Activated CD4-positive, alpha-beta T cell treated with anti-CD3 and anti-CD28 coated beads for 48 hours (primary cell): ENCODE results near the gene PTH1R.

Experiments
- DNase-seq: peaks from one replicate; pipeline ENCODE4 v3.0.0-alpha.2; 2020

The PTH1R gene

DNA sequence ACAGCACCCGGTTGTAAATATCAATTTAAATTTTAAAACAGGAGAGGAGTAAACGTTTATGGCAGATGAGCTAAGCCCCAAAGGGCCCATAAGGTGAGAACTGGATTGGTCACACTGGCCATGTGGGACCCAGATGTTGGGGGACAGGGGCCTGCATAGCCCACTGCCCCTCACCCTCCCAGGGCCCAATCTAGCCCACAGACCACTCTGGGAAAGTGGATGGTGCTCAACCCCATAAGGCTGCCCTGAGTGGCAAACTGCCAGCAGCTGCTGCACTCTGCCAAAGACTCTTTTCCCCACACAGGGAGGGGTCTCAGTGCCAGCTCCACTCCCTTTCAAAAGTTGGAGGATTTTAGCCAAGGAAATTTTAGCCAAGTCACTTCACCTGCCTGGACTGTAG is 56.6 kb downstream of the PTH1R start:
- no peak for DNase-seq

DNA sequence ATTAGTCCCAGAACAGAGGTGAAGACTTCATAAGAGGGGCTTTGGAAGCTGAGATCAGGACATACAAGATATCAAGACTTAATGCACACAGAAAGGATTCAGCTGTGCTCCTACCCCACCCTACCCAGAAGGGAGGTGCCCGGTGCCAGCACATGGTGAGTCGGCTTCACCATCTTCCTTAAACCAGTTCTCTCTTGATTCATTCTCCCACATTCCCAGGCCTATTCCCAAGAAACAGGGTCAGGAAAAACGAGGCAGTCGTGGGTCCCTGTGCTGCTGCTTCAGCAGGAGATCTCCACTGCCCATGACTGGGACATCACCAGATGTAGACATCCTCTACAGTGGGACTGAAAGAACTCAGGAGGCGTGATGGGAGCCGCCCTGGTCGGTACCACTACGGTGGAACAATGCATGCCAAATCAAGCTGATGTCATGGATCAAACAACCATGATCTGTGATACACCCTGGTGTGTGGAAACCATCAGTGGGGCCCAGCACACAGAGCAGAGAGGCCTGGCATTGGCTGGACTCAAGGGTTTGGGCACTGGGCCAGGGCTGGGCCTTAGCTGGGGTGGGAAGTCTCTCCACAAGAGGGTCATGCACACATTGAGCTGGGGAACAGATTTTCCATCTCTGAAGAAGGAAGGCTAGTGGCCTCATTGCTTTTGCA is 57.1 kb downstream of the PTH1R start:
- no peak for DNase-seq

DNA sequence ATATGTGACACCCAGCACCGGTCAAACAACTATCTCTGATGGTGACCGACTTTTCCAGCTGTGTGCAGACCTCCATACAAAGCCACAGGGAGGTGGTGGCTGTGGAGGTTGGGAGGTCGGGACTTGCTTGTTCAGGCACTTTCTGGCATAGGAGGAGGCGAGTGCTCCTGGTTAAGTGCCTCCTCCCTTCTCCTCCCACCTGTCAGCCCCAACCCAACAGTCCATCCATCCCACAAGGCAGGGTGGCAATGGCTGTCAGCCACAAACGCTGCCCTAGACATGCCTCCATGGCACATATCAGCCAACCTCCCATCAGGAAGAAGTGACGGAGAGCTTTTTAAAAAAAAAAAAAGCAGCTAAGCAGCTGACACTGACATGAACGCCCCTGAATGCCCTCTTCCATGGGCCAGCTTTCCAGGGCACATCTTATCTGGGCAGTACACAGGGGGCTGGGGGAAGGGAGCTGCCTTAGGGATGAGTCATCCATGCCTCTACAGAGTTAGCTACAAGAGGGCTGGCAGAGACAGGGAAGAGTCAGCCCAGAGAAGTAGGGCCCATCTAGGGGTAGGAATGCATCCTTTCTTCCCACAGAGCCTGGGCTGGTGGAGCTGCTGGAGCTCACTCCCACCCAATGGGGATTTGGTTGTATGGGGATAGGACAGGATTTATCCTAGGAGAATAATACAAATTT is 57.8 kb downstream of the PTH1R start:
- no peak for DNase-seq

DNA sequence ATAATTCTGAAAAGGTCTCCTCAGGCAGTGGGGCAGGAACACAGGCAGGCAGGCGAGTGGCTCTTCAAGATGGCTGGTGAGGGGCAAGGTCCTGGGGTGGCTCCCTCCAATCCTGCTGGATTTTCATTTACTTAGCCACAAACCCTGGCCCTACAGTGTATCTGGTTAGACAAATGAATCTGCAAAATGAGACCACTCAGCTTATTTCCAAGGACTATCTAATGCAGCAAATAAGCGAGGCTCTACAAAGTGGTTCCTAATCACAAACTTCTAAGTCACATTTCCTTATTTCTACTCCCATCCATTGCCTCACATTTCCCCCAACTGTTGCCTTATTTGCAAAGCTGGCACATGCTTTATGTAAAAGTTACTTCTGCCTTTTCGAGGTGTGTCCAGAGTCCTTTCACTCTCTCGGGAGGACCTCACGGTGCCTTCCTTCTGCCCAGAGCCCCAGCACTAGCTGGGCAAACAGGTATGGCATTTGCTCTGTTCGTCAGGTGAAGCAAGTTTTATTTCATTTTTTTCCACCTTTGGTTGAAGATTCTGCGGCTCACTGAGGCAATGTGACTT is 58.6 kb downstream of the PTH1R start:
- no peak for DNase-seq

DNA sequence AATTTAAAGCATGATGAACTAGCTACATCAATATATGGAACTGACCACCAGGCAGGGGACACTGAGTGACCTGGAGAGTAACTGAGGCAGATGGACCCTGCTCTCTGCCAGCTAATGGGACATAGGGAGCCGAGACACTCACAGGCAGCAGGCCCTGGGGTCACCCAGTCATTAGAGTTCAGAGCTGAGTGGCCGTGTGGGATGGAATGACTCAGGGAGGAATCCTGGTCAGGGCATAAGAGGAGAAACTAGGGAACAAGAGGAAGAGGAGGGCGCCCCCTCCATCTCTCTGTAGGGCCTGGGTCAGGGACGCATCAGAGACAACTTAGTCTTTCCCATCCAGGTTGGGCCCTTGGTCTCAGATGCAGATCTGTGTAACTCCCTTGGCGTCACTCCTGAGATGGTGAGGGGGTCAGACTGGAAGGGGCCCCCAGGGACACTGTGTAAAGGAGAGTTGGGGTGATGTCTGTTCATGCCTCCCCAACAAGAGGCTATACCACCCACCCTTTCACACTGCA is 59.3 kb downstream of the PTH1R start:
- no peak for DNase-seq

DNA sequence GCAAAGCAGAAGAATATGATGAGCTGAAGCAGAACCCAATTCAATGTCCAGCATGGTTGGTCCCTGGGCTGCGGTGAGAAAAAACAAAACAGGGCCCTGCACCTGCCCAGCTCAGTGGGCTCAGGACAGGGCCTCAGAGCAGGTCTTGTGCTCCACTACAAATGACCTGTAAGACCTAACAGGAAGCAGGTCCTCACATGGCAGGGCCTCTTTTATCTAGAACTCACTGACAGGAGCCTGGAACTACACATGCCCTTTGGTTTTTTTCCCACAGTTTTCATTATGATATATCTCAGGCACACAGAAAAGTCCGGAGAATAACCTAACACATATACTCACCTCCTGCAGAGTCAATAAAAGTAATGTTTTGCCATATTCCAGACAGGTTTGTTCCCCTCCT is 60.6 kb downstream of the PTH1R start:
- DNase-seq, result no peak

DNA sequence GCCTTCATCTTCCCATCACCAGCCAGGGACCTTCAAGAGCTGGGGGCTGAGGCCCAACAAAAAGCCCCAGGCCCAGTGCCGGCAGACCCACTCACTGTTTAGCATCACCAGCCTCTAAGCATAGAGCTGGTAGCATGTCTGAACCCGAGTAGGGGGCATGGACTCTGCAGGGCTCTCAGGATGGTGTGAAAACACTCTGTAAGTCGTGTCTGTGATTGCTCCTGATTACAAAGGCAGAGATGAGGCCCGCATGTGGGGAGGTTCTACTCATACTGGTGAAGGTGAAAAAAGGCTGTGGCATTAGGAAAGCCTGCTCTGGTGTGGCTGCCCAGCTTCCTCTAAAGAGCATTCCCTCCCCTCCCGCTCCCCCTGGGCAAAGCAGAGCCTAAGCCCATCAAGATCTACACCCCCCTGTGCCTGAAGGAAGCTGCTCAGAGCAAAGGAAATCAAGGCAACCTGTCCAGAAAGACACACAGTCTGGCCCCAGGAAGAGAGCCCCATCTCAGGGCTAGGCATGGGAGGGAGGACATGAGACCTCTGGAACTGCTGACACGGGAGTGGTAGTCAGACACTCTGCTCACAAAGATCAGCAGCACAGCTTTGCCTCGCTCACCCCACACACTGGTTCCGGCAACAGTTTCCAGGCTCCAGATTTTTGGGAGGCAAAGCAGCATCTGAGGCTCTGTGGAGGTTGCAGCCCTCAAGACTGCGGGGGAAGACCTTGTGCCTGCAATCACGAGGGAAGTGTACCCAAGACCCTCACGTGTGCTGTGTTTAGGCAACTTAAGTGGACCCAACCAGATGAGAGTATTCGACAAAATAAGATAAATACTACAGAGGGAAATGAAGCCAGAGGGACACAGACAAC is 62.3 kb downstream of the PTH1R start:
- no peak for DNase-seq

DNA sequence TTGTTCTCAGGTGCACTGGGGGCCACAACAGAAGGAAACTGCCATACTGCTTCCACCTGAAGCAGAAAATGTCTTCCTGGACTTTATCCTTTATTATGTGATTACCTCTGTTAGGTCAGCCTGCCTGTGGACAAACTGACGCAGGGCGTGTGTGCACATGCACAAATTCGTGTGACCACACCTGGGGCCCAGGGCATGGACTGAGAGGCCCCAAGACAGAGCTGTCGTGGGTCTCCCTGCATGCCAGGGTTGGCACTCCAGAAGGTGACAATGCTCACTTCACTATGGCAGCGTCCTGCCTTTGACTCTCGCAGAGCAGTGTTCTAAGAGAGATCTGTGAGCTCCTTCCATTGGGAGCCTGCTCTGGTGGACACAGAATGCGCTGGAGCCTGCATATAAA is 64.6 kb downstream of the PTH1R start:
- no peak for DNase-seq

DNA sequence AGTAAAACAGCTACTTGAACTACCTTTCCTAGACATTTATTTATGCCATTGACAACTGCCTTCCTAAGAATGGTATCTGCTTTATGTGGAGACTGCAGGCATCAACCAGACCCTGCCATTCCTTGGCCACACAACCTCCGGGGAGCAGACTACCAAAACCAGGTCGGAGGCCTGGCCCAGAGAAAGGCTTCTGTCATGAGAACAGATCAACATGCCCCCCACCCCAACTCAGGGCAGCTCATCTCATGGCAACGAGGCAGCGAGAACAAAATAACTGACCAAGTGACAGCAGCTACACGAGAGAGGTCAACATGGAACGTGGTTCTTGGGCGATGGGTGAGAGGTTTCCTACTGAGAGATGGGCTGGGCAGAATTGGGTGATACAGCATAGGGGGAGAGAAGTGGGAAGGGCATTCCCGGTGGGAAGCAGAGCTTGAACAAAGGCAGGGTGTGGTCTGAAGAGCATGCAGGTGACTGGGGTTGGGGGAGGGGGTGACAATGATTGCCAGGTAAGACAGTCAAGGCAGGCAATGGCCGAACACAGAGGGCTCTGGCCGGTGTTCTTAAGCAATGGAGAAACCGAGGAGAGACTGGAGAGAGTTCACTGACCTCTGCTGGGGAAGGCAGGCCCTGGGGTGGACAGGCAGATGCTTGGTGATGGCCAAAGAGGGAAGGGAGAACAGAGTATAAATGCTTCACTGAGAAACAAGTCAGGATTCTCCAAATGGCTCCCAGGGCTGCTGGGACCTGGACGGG is 65.1 kb downstream of the PTH1R start:
- DNase-seq, result no peak

DNA sequence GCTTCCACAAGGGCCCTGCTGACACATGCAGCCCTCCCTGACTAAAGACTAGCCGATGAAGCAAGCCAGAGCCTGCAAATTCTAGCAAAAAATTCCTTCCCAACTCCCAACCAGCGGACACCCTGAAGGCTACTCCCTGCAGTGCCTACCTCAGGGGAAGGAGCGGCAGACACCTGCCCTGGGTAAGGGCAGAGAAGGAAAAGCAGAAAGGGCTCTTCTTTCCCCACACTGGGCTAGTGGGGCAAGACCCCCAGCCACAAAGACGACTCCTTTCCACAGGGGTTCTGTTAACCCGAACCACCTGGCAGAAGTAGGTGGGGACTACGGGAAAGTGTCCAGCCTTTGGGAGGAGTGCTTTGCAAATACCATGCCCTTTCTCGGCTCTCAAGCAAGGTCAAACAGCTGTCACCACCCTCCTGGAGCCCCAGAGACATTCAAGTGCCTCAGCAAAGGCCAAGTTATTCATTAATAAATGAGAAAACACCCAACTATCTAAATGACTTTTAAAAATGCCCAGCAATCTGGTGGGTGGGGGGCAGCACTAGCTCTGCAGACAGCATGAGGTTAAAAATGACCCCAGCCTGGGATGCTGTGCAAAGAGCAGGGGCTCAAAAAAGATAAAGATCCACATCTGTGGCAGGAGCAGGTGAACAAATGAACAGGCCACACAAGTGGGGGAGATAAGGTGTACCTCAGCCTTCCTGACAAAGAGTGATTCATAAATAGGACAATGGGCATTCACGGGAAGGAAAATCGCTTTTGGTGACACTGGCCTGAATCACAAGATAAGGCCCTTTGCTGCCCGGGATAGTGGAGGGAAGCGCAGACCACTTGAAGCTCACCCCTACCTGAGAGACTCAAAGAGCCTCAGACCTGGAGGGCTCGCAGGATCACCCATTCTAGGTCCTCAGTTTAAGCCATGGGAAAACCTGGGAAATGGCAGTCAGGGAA is 66.0 kb downstream of the PTH1R start:
- DNase-seq, result no peak

DNA sequence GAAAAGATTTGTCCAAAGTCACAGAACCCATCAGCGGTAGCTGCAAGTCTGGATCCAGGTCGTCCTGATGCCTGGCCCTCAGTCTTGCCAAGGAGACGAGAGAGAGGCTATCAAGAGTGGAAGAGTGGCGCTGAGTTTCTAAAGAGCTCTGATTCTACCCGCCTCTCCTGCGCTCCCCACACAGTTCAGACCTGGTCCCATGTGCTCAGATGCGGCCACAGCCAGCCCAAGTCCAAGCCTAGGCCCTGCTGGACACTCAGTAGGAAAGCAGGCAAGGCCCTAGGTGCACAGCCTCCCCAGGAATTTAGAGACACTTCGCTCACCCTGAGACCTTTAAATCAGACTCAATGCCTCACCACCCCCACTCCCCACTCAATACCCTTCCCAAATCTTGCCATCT is 66.7 kb downstream of the PTH1R start:
- no peak for DNase-seq

DNA sequence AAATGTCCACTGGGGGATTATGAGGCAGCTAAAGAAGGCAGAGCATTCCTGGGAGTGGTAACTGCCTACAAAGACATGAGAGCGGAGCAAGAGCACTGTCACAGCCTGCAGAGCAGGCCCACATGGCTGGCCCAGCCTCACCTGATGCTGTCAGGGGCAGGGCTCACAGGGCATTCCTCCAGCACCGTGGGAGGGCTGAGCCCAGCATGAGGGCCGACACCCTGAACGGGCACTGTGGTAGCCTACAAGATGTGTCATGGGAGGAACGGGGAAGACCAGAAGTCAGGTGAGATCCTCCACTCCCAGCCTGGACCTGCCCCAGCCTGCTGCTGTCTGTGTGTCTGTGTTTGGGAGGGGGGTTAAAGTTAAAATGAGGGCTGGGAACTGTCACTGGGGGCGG is 68.9 kb downstream of the PTH1R start:
- no peak for DNase-seq

DNA sequence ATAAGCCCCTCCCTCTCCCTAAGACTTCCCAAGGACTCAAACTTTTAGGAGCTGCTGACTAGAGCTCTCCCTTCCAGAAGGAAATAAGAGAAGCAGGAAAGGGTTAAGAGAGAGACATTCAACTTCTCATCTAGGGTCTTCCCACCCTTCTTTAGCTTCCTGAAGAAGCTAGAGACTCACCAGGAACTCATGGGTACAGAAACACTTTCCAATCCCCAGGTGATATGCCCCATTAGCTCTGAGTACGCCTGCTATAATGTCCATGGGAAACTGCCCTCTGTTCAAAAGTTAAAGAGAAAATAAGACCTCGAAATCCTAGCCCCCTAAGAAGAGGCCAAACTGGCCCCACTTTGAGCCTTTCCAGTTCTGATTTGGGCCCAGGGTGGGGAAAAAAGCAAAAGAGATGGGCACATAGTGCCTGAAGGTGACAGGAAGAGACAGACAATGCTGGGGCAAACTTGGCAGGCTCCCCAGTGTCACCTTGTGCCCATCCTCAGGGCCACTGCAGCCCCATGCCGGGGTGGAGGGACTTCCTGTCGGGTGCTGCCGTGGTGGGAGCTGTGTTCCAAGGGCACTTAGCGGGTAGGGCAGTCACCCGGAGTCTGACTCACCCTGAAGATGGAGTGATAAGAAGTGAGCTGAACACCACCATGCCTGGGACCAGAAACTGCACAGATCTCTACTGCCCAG is 69.5 kb downstream of the PTH1R start:
- peak; percentile 74 for DNase-seq

DNA sequence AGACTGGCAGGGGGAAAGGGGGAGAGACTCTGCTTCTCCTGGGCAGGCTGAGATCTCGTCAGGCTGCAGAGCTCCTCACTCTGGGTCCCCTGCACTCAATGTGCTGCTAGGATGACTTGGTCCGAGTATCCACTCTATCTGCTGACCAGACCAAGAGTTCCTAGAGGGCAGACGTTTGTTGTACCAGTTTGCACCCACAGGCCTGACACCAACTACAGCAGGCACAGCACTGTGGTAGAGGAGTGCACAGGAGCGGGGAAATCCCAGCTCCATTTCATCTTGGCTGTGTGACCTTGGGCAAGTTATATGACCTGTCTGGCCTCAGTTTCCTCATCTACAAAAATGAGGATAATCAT is 70.0 kb downstream of the PTH1R start:
- no peak for DNase-seq

DNA sequence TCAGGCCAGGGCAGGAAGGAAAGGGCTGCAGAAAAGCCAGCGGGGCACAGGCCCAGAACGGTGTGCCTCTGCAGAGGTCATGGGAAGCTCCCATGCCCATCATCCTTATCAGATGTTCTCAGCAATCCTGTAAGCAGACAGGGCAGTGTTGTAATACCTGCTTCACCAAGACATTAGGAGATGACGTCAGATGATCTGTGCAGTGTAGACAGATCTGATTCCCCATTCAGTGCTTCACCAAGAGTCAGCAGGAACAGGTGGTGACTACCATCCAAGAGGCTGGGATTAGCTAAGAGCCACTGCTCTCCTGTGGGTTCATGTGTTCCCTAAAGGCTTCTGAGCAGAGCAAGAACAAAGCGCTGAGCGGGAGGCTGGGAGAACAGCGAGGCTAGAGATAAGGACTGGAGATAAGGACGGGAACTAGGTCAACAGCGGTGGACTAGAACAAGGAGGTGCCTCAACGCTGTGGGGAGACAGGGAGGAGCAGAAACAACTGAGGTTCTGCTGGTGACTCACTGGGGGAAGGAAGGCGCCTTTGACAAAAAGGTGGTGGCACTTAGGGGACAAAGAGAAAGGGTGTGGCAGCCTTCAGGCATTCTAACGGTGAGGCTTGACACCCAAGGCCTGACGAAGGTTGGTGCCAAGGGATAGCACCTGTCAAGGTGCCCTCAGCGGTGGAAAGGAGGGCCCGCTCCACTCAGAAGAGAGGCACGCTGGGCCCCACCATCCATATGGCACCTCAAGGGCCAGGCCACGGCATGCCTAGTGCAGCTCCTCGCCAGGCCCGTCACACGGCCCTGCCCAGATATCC is 70.7 kb downstream of the PTH1R start:
- DNase-seq, result peak; percentile 70

DNA sequence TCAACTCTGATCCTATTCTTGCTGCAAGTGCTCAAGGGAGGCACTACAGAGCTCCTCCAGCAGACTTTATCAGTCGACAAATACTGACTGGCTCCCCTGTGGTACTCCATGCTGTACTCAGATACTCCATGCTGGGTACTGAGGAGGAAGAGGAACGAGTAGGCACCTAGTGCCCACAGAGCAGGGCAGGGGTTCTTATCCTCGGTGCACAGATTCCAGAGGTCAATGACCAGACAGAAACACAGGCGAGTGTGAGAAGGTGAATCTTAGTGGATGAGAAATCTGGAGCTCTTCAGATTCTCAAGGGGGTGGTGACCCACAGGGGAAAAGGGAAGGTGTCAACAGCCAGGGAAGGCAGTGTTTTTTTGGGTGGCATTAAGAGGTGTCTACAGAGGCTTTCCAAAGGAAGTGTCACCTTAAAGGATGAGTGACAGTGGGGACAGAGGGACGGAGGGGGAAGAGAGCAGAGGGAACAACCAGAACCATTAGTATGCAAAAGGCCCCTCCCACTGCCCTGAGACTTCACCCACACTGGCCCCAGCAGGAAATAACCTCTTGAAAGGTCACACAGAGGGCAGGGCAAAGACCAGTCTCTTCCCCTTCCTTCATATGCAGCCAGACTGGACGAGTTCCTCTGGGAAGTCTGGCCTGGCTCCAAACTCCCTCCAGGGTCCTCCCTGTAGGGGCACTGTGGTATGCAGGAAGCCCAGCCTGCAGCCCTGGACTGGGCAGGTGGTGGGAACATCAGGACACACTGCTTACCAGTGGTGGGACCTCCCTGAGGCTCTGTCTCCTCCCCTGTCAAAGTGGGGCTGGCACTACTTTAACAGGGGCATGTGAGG is 71.5 kb downstream of the PTH1R start:
- no peak for DNase-seq

DNA sequence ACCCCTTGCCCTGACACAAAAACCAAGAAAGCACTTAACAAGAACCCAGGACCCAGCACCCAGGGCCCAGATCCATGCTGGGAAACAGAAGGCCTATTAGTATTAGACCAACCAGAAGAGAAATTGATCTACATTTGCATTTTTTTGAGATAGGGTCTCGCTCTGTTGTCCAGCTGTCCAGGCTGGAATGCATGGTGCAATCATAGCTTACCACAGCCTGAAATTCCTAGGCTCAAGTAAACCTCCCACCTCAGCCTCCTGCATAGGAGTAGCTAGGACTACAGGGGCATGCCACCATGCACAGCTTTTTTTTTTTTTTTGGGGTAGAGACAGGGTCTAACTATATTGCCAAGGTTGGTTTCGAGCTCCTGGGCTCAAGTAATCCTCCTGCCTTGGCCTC is 72.7 kb downstream of the PTH1R start:
- no peak for DNase-seq

DNA sequence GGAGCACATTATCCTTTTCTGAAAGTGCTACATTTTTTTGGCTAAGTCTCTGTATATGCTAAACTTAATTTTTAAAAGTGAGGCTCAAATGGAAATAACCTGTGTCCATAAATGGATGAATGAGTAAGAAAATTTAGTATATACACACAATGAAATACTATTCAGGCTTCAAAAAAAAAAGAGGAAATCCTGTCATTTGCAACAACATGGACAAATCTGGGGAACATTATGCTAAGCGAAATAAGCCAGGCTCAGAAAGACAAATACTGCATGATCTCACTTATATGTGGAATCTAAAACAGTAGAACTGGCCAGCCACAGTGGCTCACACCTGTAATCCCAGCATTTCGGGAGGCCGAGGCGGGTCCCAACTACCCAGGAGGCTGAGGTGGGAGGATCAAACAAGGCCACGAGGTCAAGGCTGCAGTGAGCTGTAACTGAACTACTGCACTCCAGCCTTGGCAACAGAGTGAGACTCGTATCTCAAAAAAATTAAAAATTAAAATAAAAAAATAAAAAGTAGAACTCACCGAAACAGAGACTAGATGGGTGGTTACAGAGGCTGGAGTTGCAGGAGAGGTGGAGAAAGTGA is 73.2 kb downstream of the PTH1R start:
- no peak for DNase-seq

DNA sequence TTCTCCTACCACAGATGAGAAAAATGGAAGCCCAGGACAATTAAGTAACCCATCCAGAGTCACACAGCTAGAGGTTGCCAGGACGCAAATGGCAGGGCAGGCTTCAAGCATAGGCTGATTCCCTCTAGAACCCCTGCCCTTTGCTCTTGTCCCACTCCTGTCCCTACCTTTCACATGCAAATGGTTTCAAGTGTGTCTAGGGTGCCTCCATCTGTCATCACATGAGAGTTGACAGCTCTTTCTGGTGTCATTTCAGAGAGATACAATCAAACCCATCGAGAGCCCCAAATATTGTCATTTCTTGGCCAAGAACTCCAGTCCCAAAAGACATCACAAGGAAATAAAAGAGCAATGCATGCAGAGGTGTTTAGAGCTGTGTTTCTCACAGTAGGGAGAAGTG is 75.3 kb downstream of the PTH1R start:
- DNase-seq, result no peak
